ENCODE results near the gene RANBP10.

The RANBP10 gene

DNA sequence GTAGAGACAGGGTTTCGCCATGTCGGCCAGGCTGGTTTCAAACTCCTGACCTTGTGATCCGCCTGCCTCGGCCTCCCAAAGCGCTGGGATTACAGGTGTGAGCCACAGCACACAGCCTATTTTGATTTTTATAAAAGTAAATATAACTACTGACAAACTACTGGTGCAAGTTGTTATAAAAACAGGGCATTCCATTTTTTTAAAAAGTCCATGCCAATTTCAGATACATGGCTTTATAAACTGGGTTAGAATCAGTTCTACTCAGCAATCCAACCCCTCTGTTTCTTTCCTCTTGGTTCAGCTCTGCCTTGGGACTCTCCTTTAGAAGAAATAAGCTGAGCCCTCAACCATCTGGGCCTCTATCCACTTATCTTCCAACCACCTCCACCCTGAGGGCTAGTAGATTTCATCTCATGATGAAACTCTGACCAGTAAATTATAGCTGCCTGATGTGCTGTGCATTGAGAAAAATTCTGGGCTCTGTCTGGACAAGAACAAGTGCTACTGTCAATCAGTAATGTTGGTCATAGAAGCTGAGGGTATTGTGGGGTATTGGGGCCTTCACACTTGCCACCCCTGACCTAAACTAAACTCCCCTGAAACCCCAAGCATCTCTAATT lies 10.2 kb downstream of the RANBP10 start:
- DNase-seq (ENCODE audit: extremely low read depth, low read depth) = no peak
- TF ChIP-seq, protein P1, sequence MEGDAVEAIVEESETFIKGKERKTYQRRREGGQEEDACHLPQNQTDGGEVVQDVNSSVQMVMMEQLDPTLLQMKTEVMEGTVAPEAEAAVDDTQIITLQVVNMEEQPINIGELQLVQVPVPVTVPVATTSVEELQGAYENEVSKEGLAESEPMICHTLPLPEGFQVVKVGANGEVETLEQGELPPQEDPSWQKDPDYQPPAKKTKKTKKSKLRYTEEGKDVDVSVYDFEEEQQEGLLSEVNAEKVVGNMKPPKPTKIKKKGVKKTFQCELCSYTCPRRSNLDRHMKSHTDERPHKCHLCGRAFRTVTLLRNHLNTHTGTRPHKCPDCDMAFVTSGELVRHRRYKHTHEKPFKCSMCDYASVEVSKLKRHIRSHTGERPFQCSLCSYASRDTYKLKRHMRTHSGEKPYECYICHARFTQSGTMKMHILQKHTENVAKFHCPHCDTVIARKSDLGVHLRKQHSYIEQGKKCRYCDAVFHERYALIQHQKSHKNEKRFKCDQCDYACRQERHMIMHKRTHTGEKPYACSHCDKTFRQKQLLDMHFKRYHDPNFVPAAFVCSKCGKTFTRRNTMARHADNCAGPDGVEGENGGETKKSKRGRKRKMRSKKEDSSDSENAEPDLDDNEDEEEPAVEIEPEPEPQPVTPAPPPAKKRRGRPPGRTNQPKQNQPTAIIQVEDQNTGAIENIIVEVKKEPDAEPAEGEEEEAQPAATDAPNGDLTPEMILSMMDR (IDR thresholded peaks at IDR 0.05; ENCODE audit: low read depth, low read length) = no peak

DNA sequence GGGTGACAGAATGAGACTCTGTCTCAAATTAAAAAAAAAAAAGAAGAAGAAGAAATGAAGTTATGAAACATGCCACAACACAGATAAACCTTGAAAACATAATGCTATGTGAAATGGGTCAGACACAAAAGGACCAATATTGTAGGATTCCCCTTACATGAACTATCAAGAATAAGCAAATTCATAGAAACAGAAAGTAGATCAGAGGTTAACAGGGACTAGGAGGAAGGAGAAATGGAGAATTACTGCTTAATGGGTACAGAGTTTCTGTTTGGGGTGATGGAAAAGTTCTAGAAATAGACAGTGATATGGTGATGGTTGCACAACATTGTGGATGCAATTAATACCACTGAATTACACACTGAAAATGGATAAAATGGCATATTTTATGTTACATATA lies 16.3 kb downstream of the RANBP10 start:
- TF ChIP-seq, protein P1 (IDR thresholded peaks at IDR 0.05; ENCODE audit: low read depth, low read length) = no peak
- DNase-seq (ENCODE audit: extremely low read depth, low read depth) = no peak

DNA sequence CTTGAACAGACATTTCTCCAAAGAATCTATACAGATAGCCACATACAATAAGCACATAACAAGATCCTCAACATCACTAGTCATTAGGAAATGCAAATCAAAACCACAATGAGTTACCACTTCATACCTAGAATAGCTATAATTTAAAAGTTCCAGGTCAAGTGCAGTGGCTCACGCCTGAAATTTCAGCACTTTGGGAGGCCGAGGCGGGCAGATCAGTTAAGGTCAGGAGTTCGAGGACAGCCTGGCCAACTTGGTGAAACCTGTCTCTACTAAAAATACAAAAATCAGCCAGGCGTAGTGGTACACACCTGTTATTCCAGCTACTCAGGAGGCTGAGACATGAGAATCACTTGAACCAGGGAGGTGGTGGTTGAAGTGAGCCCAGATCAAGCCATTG lies 19.9 kb downstream of the RANBP10 start:
- TF ChIP-seq, protein P1 (IDR thresholded peaks at IDR 0.05; ENCODE audit: low read depth, low read length) = no peak
- DNase-seq (ENCODE audit: extremely low read depth, low read depth) = no peak

DNA sequence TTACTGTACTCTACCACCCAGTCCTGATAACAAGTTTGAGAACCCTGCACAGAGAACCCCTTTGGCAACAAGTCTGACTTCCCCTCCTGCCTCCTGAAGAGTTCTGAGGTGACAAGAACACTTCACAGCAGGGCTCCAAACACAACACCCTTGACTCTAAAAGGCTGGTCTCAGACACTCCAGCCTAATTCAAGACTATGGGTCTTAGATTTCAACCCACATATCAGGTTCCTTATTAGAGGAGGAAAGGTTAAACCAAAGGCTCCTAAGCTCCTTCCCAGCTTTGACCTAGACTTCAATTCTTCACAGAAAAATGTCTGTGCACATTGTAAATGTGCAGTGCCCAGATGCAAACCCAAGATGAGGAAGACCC lies 23.0 kb downstream of the RANBP10 start:
- no peak for DNase-seq (ENCODE audit: extremely low read depth, low read depth)
- TF ChIP-seq, protein P1 (IDR thresholded peaks at IDR 0.05; ENCODE audit: low read depth, low read length) = no peak

DNA sequence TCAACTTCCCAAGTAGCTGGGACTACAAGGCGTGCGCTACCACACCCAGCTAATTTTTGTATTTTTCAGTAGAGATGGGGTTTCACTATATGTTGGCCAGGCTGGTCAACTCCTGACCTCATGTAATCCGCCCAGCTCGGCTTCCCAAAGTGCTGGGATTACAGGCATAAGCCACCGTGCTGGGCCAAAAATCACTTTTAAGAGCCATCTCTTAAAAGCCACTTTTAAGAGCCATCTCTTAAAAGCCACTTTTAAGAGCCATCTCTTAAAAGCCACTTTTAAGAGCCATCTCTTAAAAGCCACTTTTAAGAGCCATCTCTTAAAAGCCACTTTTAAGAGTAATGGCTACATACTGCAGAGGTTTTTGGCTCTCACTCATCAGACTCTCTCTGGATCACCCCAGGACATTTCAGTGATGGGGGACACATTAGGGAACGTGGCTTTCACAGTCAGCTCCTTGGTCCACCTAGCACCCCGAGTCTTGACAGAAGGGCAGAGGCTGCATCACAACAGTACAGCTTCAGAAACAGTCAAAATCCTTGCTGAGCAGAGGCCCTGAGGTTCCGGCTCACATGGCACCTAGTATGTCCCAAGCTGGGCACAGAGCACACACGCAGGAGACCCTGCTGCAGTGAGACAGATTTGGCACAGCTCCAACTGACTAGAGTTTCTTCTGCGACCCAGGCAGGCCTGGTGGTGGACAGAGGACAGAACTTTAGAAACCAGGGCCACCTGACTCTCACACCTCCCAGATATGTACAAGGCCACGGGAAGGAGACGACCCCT lies 23.6 kb downstream of the RANBP10 start:
- TF ChIP-seq, protein P1 (IDR thresholded peaks at IDR 0.05; ENCODE audit: low read depth, low read length) = no peak
- DNase-seq (ENCODE audit: extremely low read depth, low read depth) = no peak

DNA sequence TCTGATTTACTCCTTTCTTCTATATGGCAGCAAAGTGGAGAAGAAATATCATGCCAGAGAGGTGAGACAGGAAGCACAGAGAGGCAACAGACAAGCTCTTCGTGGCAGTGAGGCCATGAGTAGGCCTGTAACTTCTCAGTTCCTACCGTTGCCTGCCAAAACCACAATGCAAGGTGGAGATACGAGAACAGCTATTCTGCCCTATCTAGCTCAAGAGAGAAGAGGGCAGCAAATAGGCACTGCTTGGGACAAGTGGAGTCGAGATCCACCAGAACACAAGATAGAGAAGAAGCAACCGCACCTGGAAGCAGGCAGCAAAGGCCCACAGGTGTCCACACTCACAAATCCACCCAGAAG lies 24.8 kb downstream of the RANBP10 start:
- TF ChIP-seq, protein P1 (IDR thresholded peaks at IDR 0.05; ENCODE audit: low read depth, low read length) = no peak
- no peak for DNase-seq (ENCODE audit: extremely low read depth, low read depth)

DNA sequence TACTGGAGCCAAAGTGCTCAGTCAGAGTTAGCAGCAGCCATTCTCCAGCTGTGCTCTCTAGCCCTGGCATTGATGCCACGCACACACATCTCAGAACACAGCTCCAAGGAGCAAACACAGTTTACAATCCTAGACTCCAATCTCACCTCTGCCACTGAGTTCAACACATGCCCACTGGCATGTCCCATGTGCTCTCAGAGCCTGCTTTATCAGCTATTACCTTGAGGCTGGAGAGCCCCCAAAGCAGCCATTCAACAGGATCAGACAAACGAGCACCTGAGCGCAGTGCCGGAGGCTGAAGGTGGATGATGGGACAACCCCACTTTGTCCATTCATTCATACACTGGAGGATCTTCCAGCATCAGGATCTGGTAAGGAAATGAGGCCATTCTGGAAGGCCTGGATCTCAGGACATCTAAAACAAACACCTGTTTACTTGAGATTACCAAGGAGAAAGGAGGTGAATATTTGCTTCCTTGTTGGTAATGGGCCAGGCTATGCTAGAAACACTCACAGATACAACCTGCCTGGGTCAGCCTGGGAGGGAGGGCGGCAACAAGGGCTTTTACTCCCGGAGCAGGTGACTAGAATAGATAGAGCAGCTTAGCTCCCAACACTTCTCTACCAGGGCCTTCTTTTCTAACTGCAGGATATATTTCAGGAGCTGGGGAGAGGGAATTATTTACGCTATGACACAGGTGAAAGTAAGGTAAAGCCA lies 25.4 kb downstream of the RANBP10 start:
- TF ChIP-seq, protein P1 (IDR thresholded peaks at IDR 0.05; ENCODE audit: low read depth, low read length) = no peak
- DNase-seq (ENCODE audit: extremely low read depth, low read depth) = no peak
